Esophagus squamous epithelium (tissue), 5 donors: ENCODE data around the gene AOPEP. TPM values are rescaled to one million over a fixed set of nuclear protein-coding genes. Genes with fewer than 3 reads are reported as not detected.

Experiments
- DNase-seq: peaks from one replicate; lab custom pipeline; 2025; lab: John Stamatoyannopoulos, UW
- H3K27ac ChIP-seq, 4 donors: fragments of 200-600 bp; sonication (generic); one replicate each; pipeline ENCODE4 v1.5.1; 2016 to 2019; ENCODE audit warnings: mild to moderate bottlenecking in 1 of 4
- H3K27me3 ChIP-seq, 4 donors: fragments of 200-600 bp; sonication (generic); 1 replicate in 3 of 4; 2 replicates in 1 of 4; pipeline versions ENCODE4 v1.5.1 to v1.6.0; 2017 to 2021; ENCODE audit warnings: antibody characterized with exemption in 1 of 4
- H3K36me3 ChIP-seq, 3 donors: fragments of 200-600 bp; sonication (generic); one replicate each; pipeline ENCODE4 v1.5.1; 2016 to 2019
- H3K4me1 ChIP-seq, 3 donors: fragments of 200-600 bp; sonication (generic); one replicate each; pipeline ENCODE4 v1.5.1; 2017 to 2019
- H3K4me3 ChIP-seq, 4 donors: fragments of 200-600 bp; sonication (generic); 1 replicate in 3 of 4; 2 replicates in 1 of 4; pipeline ENCODE4 v1.5.1; 2016 to 2019; ENCODE audit warnings: mild to moderate bottlenecking in 2 of 4, moderate library complexity in 1 of 4
- H3K9me3 ChIP-seq, 3 donors: fragments of 200-600 bp; sonication (generic); one replicate each; pipeline ENCODE4 v1.5.1; 2016 to 2019
- POLR2A ChIP-seq, 4 donors: fragments of 450-650 bp; IDR thresholded peaks; one replicate each; pipeline ENCODE4 v1.6.1; 2017; ENCODE audit warnings: antibody characterized with exemption in 4 of 4, mild to moderate bottlenecking in 4 of 4, moderate library complexity in 3 of 4
- WGBS, 2 donors: methylation state at CpG; one replicate each; pipeline ENCODE4 v1.1.5; 2018; 5-methylcytosine and 5-hydroxymethylcytosine counted together
- intact Hi-C: fragments of 100-400 bp; cut with DNase I; formaldehyde crosslinking; loops from one replicate; pipeline ENCODE4 v1.15.0; 2022
- total RNA-seq, 4 donors: library from RNA; depleted of rRNA; stranded (reverse); fragments of >200 nt; gene quantifications; one replicate each; pipeline ENCODE4 v1.1.0, GENCODE V29; 2016
- TF ChIP-seq, protein P1 (sequence below), 6 experiments: fragments of 450-650 bp in 4 of 6; fragments of 200-600 bp in 2 of 6; sonication (generic) in 2 of 6; IDR thresholded peaks; one replicate each; pipeline ENCODE4 v1.5.1; 2016 to 2019; ENCODE audit warnings: antibody characterized with exemption in 6 of 6, mild to moderate bottlenecking in 4 of 6, moderate library complexity in 4 of 6
- donor health status: DM: yes; HTN: yes; CAD: no.

The AOPEP gene
- total RNA-seq, 4 donors from 2014 or later, result 101 to 300 (median 115) TPM

GRCh38 chr9:94864862-94865509, 138.5 kb downstream of the AOPEP start:
- no peak for TF ChIP-seq POLR2A (IDR thresholded peaks at IDR 0.05)
- TF ChIP-seq, protein P1, sequence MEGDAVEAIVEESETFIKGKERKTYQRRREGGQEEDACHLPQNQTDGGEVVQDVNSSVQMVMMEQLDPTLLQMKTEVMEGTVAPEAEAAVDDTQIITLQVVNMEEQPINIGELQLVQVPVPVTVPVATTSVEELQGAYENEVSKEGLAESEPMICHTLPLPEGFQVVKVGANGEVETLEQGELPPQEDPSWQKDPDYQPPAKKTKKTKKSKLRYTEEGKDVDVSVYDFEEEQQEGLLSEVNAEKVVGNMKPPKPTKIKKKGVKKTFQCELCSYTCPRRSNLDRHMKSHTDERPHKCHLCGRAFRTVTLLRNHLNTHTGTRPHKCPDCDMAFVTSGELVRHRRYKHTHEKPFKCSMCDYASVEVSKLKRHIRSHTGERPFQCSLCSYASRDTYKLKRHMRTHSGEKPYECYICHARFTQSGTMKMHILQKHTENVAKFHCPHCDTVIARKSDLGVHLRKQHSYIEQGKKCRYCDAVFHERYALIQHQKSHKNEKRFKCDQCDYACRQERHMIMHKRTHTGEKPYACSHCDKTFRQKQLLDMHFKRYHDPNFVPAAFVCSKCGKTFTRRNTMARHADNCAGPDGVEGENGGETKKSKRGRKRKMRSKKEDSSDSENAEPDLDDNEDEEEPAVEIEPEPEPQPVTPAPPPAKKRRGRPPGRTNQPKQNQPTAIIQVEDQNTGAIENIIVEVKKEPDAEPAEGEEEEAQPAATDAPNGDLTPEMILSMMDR (IDR thresholded peaks at IDR 0.05), result no peak
- no peaks in the 10 kb centered on the region for H3K27me3 ChIP-seq
- H3K9me3 ChIP-seq, result no peaks in the 10 kb centered on the region
- no peak for DNase-seq
- 54 to 58% methylated on average over 8 of the region's 8 CpGs for WGBS, 2 donors
- H3K27ac ChIP-seq, result peak overlapping the region; percentile 70 to 92 (median 82)
- intact Hi-C loops, result no loop called here
- H3K4me1 ChIP-seq, result peaks cover 22 to 79% (median 31%) of the 10 kb centered on the region in 3 donors
- H3K4me3 ChIP-seq, result no peak overlapping the region
- no peaks in the 10 kb centered on the region for H3K36me3 ChIP-seq

- Histone ChIP-seq H3K9me3 (no peaks in the 10 kb centered on the region), H3K4me3 (no peak overlapping the region), H3K36me3 (no peaks in the 10 kb centered on the region), H3K27me3 (no peaks in the 10 kb centered on the region), H3K27ac (peak overlapping the region; percentile 70 to 92 (median 82)), H3K4me1 (peaks cover 27 to 84% (median 33%) of the 10 kb centered on the region in 3 donors)
- intact Hi-C loops, result no loop called here
- TF ChIP-seq, protein P1 (IDR thresholded peaks at IDR 0.05), result no peak
- no peak for TF ChIP-seq POLR2A (IDR thresholded peaks at IDR 0.05)
- DNase-seq, result no peak
- 66 to 67% methylated on average over 9 of the region's 9 CpGs for WGBS, 2 donors
Observed at GRCh38 chr9:94865582-94866452, 139.3 kb downstream of the AOPEP start.

DNA sequence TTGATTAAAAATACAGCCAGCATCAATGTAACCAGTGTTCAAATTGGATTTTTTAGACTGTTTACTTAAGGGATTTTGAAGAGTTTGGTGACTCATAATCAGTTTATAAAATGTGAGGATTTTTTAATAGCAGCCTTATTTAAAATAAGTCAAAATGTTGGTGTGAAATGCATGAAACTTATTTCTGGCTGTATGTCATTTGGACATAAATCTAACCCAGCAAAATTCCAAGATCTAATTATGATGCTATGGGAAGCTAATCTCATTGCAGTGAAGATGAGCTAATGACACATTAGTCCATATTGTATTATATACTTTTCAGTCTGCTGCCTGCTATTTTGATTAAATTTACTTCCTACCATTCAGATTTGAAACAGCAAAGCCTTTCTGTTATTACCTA, 140.3 kb downstream of the AOPEP start:
- Histone ChIP-seq H3K9me3 (no peaks in the 10 kb centered on the region), H3K4me3 (peak overlapping the region in 1 of 4 donors; percentile 33), H3K27ac (peak overlapping the region; percentile 70 to 92 (median 86)), H3K27me3 (no peaks in the 10 kb centered on the region), H3K4me1 (peaks cover 20 to 84% (median 34%) of the 10 kb centered on the region in 3 donors), H3K36me3 (no peaks in the 10 kb centered on the region)
- no peak for TF ChIP-seq POLR2A (IDR thresholded peaks at IDR 0.05)
- TF ChIP-seq, protein P1 (IDR thresholded peaks at IDR 0.05), result no peak
- no peak for DNase-seq
- intact Hi-C loops, result no loop called here

GRCh38 chr9:94867281-94867841, 140.9 kb downstream of the AOPEP start:
- Histone ChIP-seq H3K4me1 (peaks cover 20 to 81% (median 28%) of the 10 kb centered on the region in 3 donors), H3K9me3 (no peaks in the 10 kb centered on the region), H3K27ac (peak overlapping the region; percentile 70 to 92 (median 86)), H3K36me3 (no peaks in the 10 kb centered on the region), H3K4me3 (peak overlapping the region in 2 of 4 donors; percentile 7 to 33), H3K27me3 (no peaks in the 10 kb centered on the region)
- 16 to 27% methylated on average over 8 of the region's 8 CpGs for WGBS, 2 donors
- DNase-seq, result no peak
- intact Hi-C loops, result no loop called here
- TF ChIP-seq POLR2A (IDR thresholded peaks at IDR 0.05), result no peak
- TF ChIP-seq, protein P1 (IDR thresholded peaks at IDR 0.05), result no peak
